Transverse colon (tissue), 3 donors: ENCODE results near the gene DRC7.

ENCODE experiments used
- CTCF ChIP-seq, 5 experiments: fragments of 200-600 bp in 3 of 5; fragments of 450-650 bp in 2 of 5; sonication (generic) in 3 of 5; IDR thresholded peaks; 1 replicate in 2 of 5; 2 replicates in 3 of 5; pipeline ENCODE4 v1.5.1; 2016 to 2017; ENCODE audit warnings: antibody characterized with exemption in 5 of 5, inconsistent platforms in 3 of 5, mild to moderate bottlenecking in 2 of 5, moderate library complexity in 1 of 5
- POLR2A ChIP-seq: fragments of 450-650 bp; IDR thresholded peaks from one replicate; pipeline ENCODE4 v1.6.1; 2016; ENCODE audit warnings: antibody characterized with exemption, mild to moderate bottlenecking, moderate library complexity

GRCh38 chr16:57679767-57680482 lies 14.7 kb upstream of the DRC7 start:
- TF ChIP-seq POLR2A (no peak), CTCF (IDR thresholded peaks at IDR 0.05) (no peak)
